Measurements from ENCODE around the gene TOMM40.

DNA sequence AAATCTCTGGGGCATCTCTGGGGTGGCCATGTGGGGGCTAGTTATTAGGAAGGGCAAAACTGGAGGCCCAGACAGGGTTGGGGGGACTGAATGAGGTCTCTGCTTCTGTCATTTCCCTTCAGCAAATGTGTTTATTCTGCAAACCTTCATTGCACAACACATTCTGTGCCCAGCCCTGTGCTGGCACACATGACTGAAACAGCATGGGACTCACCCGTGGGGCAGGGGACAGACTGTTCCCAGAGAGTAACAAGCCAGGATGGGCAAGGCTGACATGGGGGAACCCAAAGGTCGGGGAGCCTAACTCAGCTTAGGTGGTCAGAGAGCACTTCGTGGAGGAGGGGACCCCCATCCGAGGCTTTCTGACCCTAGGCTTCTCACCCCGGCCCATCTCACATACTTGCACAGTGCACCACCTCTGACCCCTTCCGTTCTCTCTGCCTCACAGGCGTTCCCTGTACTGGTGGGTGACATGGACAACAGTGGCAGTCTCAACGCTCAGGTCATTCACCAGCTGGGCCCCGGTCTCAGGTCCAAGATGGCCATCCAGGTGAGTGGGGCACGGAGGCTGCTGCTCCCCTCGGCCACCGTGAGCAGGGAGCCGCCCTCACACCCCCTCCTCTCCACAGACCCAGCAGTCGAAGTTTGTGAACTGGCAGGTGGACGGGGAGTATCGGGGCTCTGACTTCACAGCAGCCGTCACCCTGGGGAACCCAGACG, 2.4 kb downstream of the TOMM40 start:
- TF ChIP-seq, protein P1, sequence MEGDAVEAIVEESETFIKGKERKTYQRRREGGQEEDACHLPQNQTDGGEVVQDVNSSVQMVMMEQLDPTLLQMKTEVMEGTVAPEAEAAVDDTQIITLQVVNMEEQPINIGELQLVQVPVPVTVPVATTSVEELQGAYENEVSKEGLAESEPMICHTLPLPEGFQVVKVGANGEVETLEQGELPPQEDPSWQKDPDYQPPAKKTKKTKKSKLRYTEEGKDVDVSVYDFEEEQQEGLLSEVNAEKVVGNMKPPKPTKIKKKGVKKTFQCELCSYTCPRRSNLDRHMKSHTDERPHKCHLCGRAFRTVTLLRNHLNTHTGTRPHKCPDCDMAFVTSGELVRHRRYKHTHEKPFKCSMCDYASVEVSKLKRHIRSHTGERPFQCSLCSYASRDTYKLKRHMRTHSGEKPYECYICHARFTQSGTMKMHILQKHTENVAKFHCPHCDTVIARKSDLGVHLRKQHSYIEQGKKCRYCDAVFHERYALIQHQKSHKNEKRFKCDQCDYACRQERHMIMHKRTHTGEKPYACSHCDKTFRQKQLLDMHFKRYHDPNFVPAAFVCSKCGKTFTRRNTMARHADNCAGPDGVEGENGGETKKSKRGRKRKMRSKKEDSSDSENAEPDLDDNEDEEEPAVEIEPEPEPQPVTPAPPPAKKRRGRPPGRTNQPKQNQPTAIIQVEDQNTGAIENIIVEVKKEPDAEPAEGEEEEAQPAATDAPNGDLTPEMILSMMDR (IDR thresholded peaks at IDR 0.05 in 4 of 5, conservative IDR thresholded peaks at IDR 0.05 in 1 of 5) = no peak
- TF ChIP-seq POLR2A (IDR thresholded peaks at IDR 0.05) = no peak
